Neuronal stem cell (in vitro differentiated cells): ENCODE measurements around the gene STOML1. TPM values are rescaled to one million over a fixed set of nuclear protein-coding genes. Genes with fewer than 3 reads are reported as not detected.

Source experiments
- DNase-seq: peaks from one replicate; pipeline ENCODE4 v3.0.0-alpha.2; 2013; ENCODE audit warnings: low spot score
- H2AFZ ChIP-seq: one replicate; pipeline ENCODE4 v1.6.1; 2013; ENCODE audit warnings: mild to moderate bottlenecking, low read length, inconsistent platforms
- H2AK5ac ChIP-seq: 2 replicates; pipeline ENCODE4 v1.6.1; 2013; ENCODE audit warnings: low read depth, mild to moderate bottlenecking, inconsistent platforms, low read length, moderate library complexity, mixed read lengths
- H2BK120ac ChIP-seq: 2 replicates; pipeline ENCODE4 v1.6.1; 2013; ENCODE audit warnings: low read depth, mild to moderate bottlenecking, inconsistent platforms, low read length, moderate library complexity, mixed read lengths
- H2BK12ac ChIP-seq: one replicate; pipeline ENCODE4 v1.6.1; 2013; ENCODE audit warnings: low read length, inconsistent platforms
- H2BK15ac ChIP-seq: 2 replicates; pipeline ENCODE4 v1.6.1; 2013; ENCODE audit warnings: mild to moderate bottlenecking, low read length, inconsistent platforms, mixed read lengths
- H2BK5ac ChIP-seq: one replicate; pipeline ENCODE4 v1.6.1; 2013; ENCODE audit warnings: inconsistent platforms, mild to moderate bottlenecking, low read length, moderate library complexity
- H3K14ac ChIP-seq: one replicate; pipeline ENCODE4 v1.6.1; 2013; ENCODE audit warnings: low read length, inconsistent platforms
- H3K18ac ChIP-seq: 2 replicates; pipeline ENCODE4 v1.6.1; 2013; ENCODE audit warnings: low read length, inconsistent platforms
- H3K23ac ChIP-seq: 2 replicates; pipeline ENCODE4 v1.6.1; 2013; ENCODE audit warnings: low read depth, mild to moderate bottlenecking, mixed read lengths, low read length, inconsistent platforms; ENCODE audit not compliant: poor library complexity
- H3K27ac ChIP-seq: replicated peaks from 3 replicates; pipeline ENCODE4 v1.5.1; 2013; ENCODE audit warnings: low read length, inconsistent platforms
- H3K27me3 ChIP-seq, 3 experiments: 2 replicates each; pipeline ENCODE4 v1.6.1; 2013; ENCODE audit warnings: low read length in 3 of 3, mild to moderate bottlenecking in 2 of 3, inconsistent platforms in 1 of 3, low read depth in 1 of 3, mixed read lengths in 1 of 3, moderate library complexity in 1 of 3; ENCODE audit not compliant: control insufficient read depth in 3 of 3, insufficient read depth in 3 of 3
- H3K36me3 ChIP-seq, 2 donors: replicated peaks in 1 of 2; 2 replicates each; pipeline ENCODE4 v1.6.1; 2013; ENCODE audit warnings: low read length in 2 of 2; ENCODE audit not compliant: control insufficient read depth in 2 of 2, insufficient read depth in 2 of 2
- H3K4ac ChIP-seq: 2 replicates; pipeline ENCODE4 v1.6.1; 2013; ENCODE audit warnings: inconsistent platforms, mild to moderate bottlenecking, low read length, moderate library complexity
- H3K4me1 ChIP-seq, 2 donors: 1 replicate in 1 of 2; 2 replicates in 1 of 2; pipeline ENCODE4 v1.6.1; 2013; ENCODE audit warnings: low read length in 2 of 2, low read depth in 1 of 2; ENCODE audit not compliant: control insufficient read depth in 2 of 2, insufficient read depth in 1 of 2
- H3K4me2 ChIP-seq: one replicate; pipeline ENCODE4 v1.6.1; 2013; ENCODE audit warnings: mild to moderate bottlenecking, low read length, inconsistent platforms; ENCODE audit not compliant: insufficient read depth, poor library complexity, severe bottlenecking
- H3K4me3 ChIP-seq, 2 donors: 2 replicates each; pipeline ENCODE4 v1.5.1; 2013; ENCODE audit warnings: low read length in 2 of 2, mild to moderate bottlenecking in 2 of 2, inconsistent platforms in 1 of 2, moderate library complexity in 1 of 2
- H3K79me1 ChIP-seq: one replicate; pipeline ENCODE4 v1.6.1; 2013; ENCODE audit warnings: low read depth, mild to moderate bottlenecking, inconsistent platforms, low read length, moderate library complexity
- H3K9ac ChIP-seq: one replicate; pipeline ENCODE4 v1.6.1; 2013; ENCODE audit warnings: mild to moderate bottlenecking, low read depth, low read length, inconsistent platforms; ENCODE audit not compliant: poor library complexity
- H3K9me3 ChIP-seq, 2 donors: replicated peaks in 1 of 2; 2 replicates each; pipeline versions ENCODE3 to v1.6.1; 2013; ENCODE audit warnings: low read length in 2 of 2, mild to moderate bottlenecking in 2 of 2, inconsistent platforms in 1 of 2, low read depth in 1 of 2, mixed read lengths in 1 of 2, moderate library complexity in 1 of 2; ENCODE audit not compliant: control insufficient read depth in 2 of 2, insufficient read depth in 1 of 2
- H4K8ac ChIP-seq: one replicate; pipeline ENCODE4 v1.6.1; 2013; ENCODE audit warnings: low read depth, mild to moderate bottlenecking, inconsistent platforms, low read length, moderate library complexity
- H4K91ac ChIP-seq: one replicate; pipeline ENCODE4 v1.6.1; 2013; ENCODE audit warnings: low read length, low read depth, mild to moderate bottlenecking, inconsistent platforms; ENCODE audit not compliant: poor library complexity
- WGBS, 2 donors: extraction: QIAGEN DNeasy Blood & Tissue Kit; methylation state at CpG; one replicate each; pipeline ENCODE4 v1.1.7; 2013; ENCODE audit warnings: missing lambda C conversion rate in 2 of 2, mixed read lengths in 1 of 2; ENCODE audit not compliant: insufficient read length in 2 of 2, insufficient replicate concordance in 1 of 2; ENCODE audit errors: extremely low coverage in 2 of 2; 5-methylcytosine and 5-hydroxymethylcytosine counted together
- polyA plus RNA-seq, 2 experiments: library from polyadenylated mRNA; stranded (reverse); fragments of 200-250 nt; gene quantifications; one replicate each; pipeline ENCODE4 v1.2.3, GENCODE V29; 2013

Gene STOML1, protein sequence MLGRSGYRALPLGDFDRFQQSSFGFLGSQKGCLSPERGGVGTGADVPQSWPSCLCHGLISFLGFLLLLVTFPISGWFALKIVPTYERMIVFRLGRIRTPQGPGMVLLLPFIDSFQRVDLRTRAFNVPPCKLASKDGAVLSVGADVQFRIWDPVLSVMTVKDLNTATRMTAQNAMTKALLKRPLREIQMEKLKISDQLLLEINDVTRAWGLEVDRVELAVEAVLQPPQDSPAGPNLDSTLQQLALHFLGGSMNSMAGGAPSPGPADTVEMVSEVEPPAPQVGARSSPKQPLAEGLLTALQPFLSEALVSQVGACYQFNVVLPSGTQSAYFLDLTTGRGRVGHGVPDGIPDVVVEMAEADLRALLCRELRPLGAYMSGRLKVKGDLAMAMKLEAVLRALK
- 2.2 TPM for polyA plus RNA-seq (2013, experiment 1 of 2)
- polyA plus RNA-seq (2013, experiment 2 of 2), result 2.3 TPM

- peak within 1 kb of the TSS; percentile 34 for H3K23ac ChIP-seq
- H4K91ac ChIP-seq, result no peak within 1 kb of the TSS
- no peaks in the 10 kb centered on the region for H3K27me3 ChIP-seq
- H2BK12ac ChIP-seq, result no peak within 1 kb of the TSS
- DNase-seq, result peak; percentile 95
- no peak within 1 kb of the TSS for H4K8ac ChIP-seq
- peak within 1 kb of the TSS; percentile 68 for H3K9ac ChIP-seq
- H2BK5ac ChIP-seq, result no peak within 1 kb of the TSS
- H2BK120ac ChIP-seq, result no peak within 1 kb of the TSS
- H3K36me3 ChIP-seq, result no peaks in the 10 kb centered on the region
- no peak within 1 kb of the TSS for H2AK5ac ChIP-seq
- H3K4me2 ChIP-seq, result peak within 1 kb of the TSS; percentile 84
- H2AFZ ChIP-seq, result peak within 1 kb of the TSS; percentile 90
- no peak within 1 kb of the TSS for H3K4ac ChIP-seq
- H3K14ac ChIP-seq, result no peak within 1 kb of the TSS
- peak within 1 kb of the TSS; percentile 67 to 85 for H3K4me3 ChIP-seq
- no CpG with 5 or more reads among the region's 72 CpGs for WGBS, 2 donors
- H3K9me3 ChIP-seq, result no peaks in the 10 kb centered on the region
- H3K27ac ChIP-seq, result no peak within 1 kb of the TSS
- H3K4me1 ChIP-seq, result peaks cover 10 to 16% of the 10 kb centered on the region in 2 donors
- H3K18ac ChIP-seq, result no peak within 1 kb of the TSS
- peaks cover 5% of the 10 kb centered on the region for H3K79me1 ChIP-seq
- H2BK15ac ChIP-seq, result no peak within 1 kb of the TSS
Measured at GRCh38 chr15:73991726-73992593, at the start of gene STOML1. TSS of gene STOML1 (minus strand) at chr15:73992295. CDS start at chr15:73992223, 72 bp downstream.

DNA sequence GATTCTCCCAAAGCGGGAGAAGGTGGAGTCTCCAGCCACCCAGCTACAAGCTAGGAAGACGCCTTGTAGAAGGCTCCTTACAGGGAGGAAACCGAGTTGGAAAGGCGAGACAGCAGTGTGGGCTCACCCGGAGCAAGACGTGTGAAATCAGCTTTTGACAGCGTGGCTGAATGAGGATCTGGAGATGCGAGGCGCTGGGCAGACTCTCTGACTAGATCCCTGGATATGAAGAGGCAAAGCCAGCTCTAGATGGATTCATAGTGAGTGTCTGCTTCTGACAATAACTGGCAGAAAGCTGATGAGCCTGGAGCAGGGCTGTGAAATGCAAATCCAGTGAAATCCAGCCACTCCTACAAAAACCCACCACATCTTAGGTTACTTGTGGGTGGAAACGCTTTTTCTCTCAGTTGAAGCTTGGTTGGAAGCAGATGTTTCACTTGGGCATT, 49.2 kb upstream of the STOML1 start:
- no peak overlapping the region for H4K8ac ChIP-seq
- H2BK15ac ChIP-seq, result no peak overlapping the region
- H3K14ac ChIP-seq, result no peak overlapping the region
- H3K79me1 ChIP-seq, result peaks cover 3% of the 10 kb centered on the region
- no peak overlapping the region for H3K23ac ChIP-seq
- DNase-seq, result no peak
- no peak overlapping the region for H3K18ac ChIP-seq
- no peak overlapping the region for H2AK5ac ChIP-seq
- WGBS, 2 donors, result no CpG with 5 or more reads among the region's 10 CpGs
- no peak overlapping the region for H2AFZ ChIP-seq
- no peak overlapping the region for H3K9ac ChIP-seq
- no peak overlapping the region for H3K4me2 ChIP-seq
- peaks cover 2 to 6% of the 10 kb centered on the region in 2 donors for H3K36me3 ChIP-seq
- H3K27ac ChIP-seq, result no peak overlapping the region
- H2BK5ac ChIP-seq, result no peak overlapping the region
- no peak overlapping the region for H2BK120ac ChIP-seq
- peaks cover 0 to 2% of the 10 kb centered on the region in 2 donors for H3K4me1 ChIP-seq
- no peaks in the 10 kb centered on the region for H3K9me3 ChIP-seq
- H4K91ac ChIP-seq, result no peak overlapping the region
- H3K27me3 ChIP-seq, result no peaks in the 10 kb centered on the region
- H3K4me3 ChIP-seq, result no peak overlapping the region
- no peak overlapping the region for H3K4ac ChIP-seq
- no peak overlapping the region for H2BK12ac ChIP-seq

DNA sequence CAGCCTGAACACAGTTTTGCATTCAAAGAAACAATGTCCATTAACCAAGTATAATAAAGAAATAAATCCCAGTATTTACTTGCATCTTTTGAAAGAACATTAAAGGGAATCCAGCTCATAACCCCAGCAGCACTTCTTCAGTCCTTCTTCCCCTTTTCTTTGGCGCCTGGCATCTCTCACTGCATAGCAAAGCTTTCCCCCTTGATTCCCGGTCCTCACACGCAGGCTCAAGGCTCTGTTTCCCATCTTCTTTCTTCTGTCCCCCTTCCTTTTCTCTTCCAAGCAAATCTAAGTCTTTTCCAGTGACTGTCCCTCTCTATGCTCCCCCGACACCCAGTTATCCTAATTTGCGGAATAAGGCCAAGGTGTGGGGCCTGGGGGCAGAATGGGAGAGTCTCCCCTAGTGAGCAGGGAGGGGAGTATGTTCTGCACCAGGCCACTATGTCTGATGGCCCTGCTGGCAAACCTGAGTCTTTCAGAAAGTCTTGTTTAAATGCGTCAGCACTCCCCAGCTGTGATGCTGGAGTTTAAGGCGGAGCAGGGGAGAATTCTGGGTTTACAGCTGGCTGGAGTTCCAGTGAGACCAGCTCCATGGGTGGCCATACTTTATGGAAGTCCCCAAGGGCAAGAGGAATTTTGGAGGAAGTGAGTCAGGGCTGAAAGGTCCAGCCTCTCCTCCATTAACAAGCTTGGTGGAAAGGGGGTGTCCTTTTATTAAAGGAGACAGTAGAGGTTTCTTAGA, 48.2 kb upstream of the STOML1 start:
- Histone ChIP-seq H3K27ac (no peak overlapping the region), H3K27me3 (no peaks in the 10 kb centered on the region), H3K9ac (no peak overlapping the region), H3K4me3 (no peak overlapping the region), H3K4ac (no peak overlapping the region), H3K14ac (peak overlapping the region; percentile 23), H2BK5ac (no peak overlapping the region), H3K23ac (no peak overlapping the region), H4K91ac (no peak overlapping the region), H3K79me1 (peaks cover 3% of the 10 kb centered on the region), H3K36me3 (peaks cover 5 to 17% of the 10 kb centered on the region in 2 donors), H2AK5ac (no peak overlapping the region), H2BK120ac (no peak overlapping the region), H2BK15ac (no peak overlapping the region), H4K8ac (no peak overlapping the region), H3K4me2 (no peak overlapping the region), H2AFZ (no peak overlapping the region), H3K9me3 (no peaks in the 10 kb centered on the region), H3K18ac (no peak overlapping the region), H2BK12ac (no peak overlapping the region), H3K4me1 (peaks cover 0 to 2% of the 10 kb centered on the region in 2 donors)
- DNase-seq, result no peak
- WGBS, 2 donors, result no CpG with 5 or more reads among the region's 7 CpGs
